Measurements from ENCODE around the gene ROBO2.
A peak's percentile ranks its signal among the peaks of the same experiment; 100 is the strongest.

ROBO2 gene

GRCh38 chr3:77191014-77191413, 151.1 kb downstream of the ROBO2 start:
- no peak for DNase-seq

- no peak for DNase-seq
Observed at GRCh38 chr3:77191640-77192039, 151.7 kb downstream of the ROBO2 start.

GRCh38 chr3:77195766-77196545, 156.1 kb downstream of the ROBO2 start:
- DNase-seq: no peak

GRCh38 chr3:77197408-77197807, 157.5 kb downstream of the ROBO2 start:
- DNase-seq: no peak

- no peak for DNase-seq
Observed at GRCh38 chr3:77203851-77204250, 164.0 kb downstream of the ROBO2 start.

- DNase-seq: no peak
Observed at GRCh38 chr3:77204788-77205187, 164.9 kb downstream of the ROBO2 start.

GRCh38 chr3:77207753-77208152, 167.9 kb downstream of the ROBO2 start:
- no peak for DNase-seq

GRCh38 chr3:77222701-77223100, 182.8 kb downstream of the ROBO2 start:
- DNase-seq: no peak

GRCh38 chr3:77227567-77227966, 187.7 kb downstream of the ROBO2 start:
- no peak for DNase-seq

GRCh38 chr3:77232557-77232956, 192.7 kb downstream of the ROBO2 start:
- no peak for DNase-seq

- no peak for DNase-seq
Observed at GRCh38 chr3:77234004-77234403, 194.1 kb downstream of the ROBO2 start.

- no peak for DNase-seq
Observed at GRCh38 chr3:77236118-77236517, 196.2 kb downstream of the ROBO2 start.

GRCh38 chr3:77240072-77240650, 200.3 kb downstream of the ROBO2 start:
- DNase-seq: no peak

GRCh38 chr3:77242371-77242770, 202.5 kb downstream of the ROBO2 start:
- DNase-seq: no peak

- no peak for DNase-seq
Observed at GRCh38 chr3:77244981-77245380, 205.1 kb downstream of the ROBO2 start.

- no peak for DNase-seq
Observed at GRCh38 chr3:77247061-77247460, 207.2 kb downstream of the ROBO2 start.

- no peak for DNase-seq
Observed at GRCh38 chr3:77247817-77248216, 207.9 kb downstream of the ROBO2 start.

GRCh38 chr3:77248420-77248819, 208.5 kb downstream of the ROBO2 start:
- DNase-seq: no peak

GRCh38 chr3:77251136-77251535, 211.2 kb downstream of the ROBO2 start:
- no peak for DNase-seq

GRCh38 chr3:77254967-77255831, 215.3 kb downstream of the ROBO2 start:
- peak; percentile 53 for DNase-seq

- no peak for DNase-seq
Observed at GRCh38 chr3:77256584-77257503, 216.9 kb downstream of the ROBO2 start.

GRCh38 chr3:77259694-77260093, 219.8 kb downstream of the ROBO2 start:
- DNase-seq: no peak

- DNase-seq: no peak
Observed at GRCh38 chr3:77262361-77262760, 222.5 kb downstream of the ROBO2 start.

Data from right hindlimb (tissue), 1 donor.